CD4-positive, alpha-beta T cell treated with Interleukin-15 for 1 hour (primary cell): ENCODE results near the gene KRT86.
"Not testable (repeated sequence)": the region's sequence is repeated elsewhere in the genome, so short reads cannot be mapped to it uniquely, and the experiment has no call there.

Experiments used
- DNase-seq: peaks from one replicate; pipeline ENCODE4 v3.0.0-alpha.2; 2020

The KRT86 gene

GRCh38 chr12:52252175-52252615 is 22.2 kb upstream of the KRT86 start:
- DNase-seq = not testable (repeated sequence)

- no peak for DNase-seq
These were observed 21.6 kb upstream of the KRT86 start for GRCh38 chr12:52252728-52253343.

- DNase-seq = no peak
These were observed 20.9 kb upstream of the KRT86 start for GRCh38 chr12:52253391-52254179.

- DNase-seq = no peak
These were observed 20.1 kb upstream of the KRT86 start for GRCh38 chr12:52254180-52254964.

- DNase-seq = no peak
These were observed 19.3 kb upstream of the KRT86 start for GRCh38 chr12:52254965-52255751.

- no peak for DNase-seq
These were observed 18.4 kb upstream of the KRT86 start for GRCh38 chr12:52255926-52256583.

- no peak for DNase-seq
These were observed 17.9 kb upstream of the KRT86 start for GRCh38 chr12:52256584-52256935.

- DNase-seq = no peak
These were observed 17.3 kb upstream of the KRT86 start for GRCh38 chr12:52257074-52257551.

GRCh38 chr12:52257922-52258321 is 16.5 kb upstream of the KRT86 start:
- not testable (repeated sequence) for DNase-seq

GRCh38 chr12:52258335-52258901 is 16.0 kb upstream of the KRT86 start:
- no peak for DNase-seq

GRCh38 chr12:52259657-52260243 is 14.7 kb upstream of the KRT86 start:
- DNase-seq = no peak

- no peak for DNase-seq
These were observed 13.9 kb upstream of the KRT86 start for GRCh38 chr12:52260361-52261207.

GRCh38 chr12:52261208-52261484 is 13.3 kb upstream of the KRT86 start:
- DNase-seq = no peak

- no peak for DNase-seq
These were observed 12.2 kb upstream of the KRT86 start for GRCh38 chr12:52262286-52262685.

GRCh38 chr12:52263761-52264434 is 10.5 kb upstream of the KRT86 start:
- DNase-seq = no peak

- DNase-seq = no peak
These were observed 10.0 kb upstream of the KRT86 start for GRCh38 chr12:52264435-52264825.

GRCh38 chr12:52266514-52266913 is 7.9 kb upstream of the KRT86 start:
- no peak for DNase-seq

- no peak for DNase-seq
These were observed 7.2 kb upstream of the KRT86 start for GRCh38 chr12:52267266-52267665.

GRCh38 chr12:52267699-52268098 is 6.7 kb upstream of the KRT86 start:
- no peak for DNase-seq

GRCh38 chr12:52268212-52268611 is 6.2 kb upstream of the KRT86 start:
- no peak for DNase-seq
